GM12892 (cell line): ENCODE measurements around the gene FMO4. TPM values are rescaled to one million over a fixed set of nuclear protein-coding genes. Genes with fewer than 3 reads are reported as not detected.
A peak's percentile ranks its signal among the peaks of the same experiment; 100 is the strongest.
"Not testable (repeated sequence)": the region's sequence is repeated elsewhere in the genome, so short reads cannot be mapped to it uniquely, and the experiment has no call there.

Experiments used
- DNase-seq: peaks from one replicate; pipeline ENCODE4 v3.0.0; 2011; ENCODE audit not compliant: insufficient read length
- FAIRE-seq: peaks from 2 replicates; lab custom pipeline; 2011; peaks lifted over from hg19 to GRCh38; lab: Jason Lieb, UNC
- POLR2A ChIP-seq: IDR thresholded peaks from 2 replicates; pipeline ENCODE4 v1.6.1; 2011; ENCODE audit warnings: low read depth, low read length, control low read depth
- POLR2AphosphoS5 ChIP-seq: IDR thresholded peaks from 2 replicates; pipeline ENCODE4 v1.6.1; 2011; ENCODE audit warnings: low read depth, low read length, control low read depth
- TAF1 ChIP-seq: IDR thresholded peaks from 2 replicates; pipeline ENCODE4 v1.6.1; 2011; ENCODE audit warnings: low read depth, mild to moderate bottlenecking, control low read depth, low read length, borderline replicate concordance
- polyA plus RNA-seq: library from polyadenylated mRNA; unstranded; fragments of >200 nt; gene quantifications from one replicate; pipeline ENCODE4 v1.2.1, GENCODE V29; 2012; ENCODE audit warnings: missing spikeins, inconsistent platforms; ENCODE audit not compliant: missing spikeins

The FMO4 gene
- polyA plus RNA-seq, result 5.0 TPM

GRCh38 chr1:171313835-171314320 is at the start of gene FMO4:
Gene FMO4, plus strand, starts transcription at chr1:171314183. Its CDS starts 5,643 bp downstream, at chr1:171319826.
- FAIRE-seq, result peak; percentile 99
- peak; percentile 42 for DNase-seq

GRCh38 chr1:171265686-171266085 is 48.3 kb upstream of the FMO4 start:
- TF ChIP-seq POLR2AphosphoS5 (no peak), TAF1 (no peak), POLR2A (no peak)
- FAIRE-seq, result no peak
- no peak for DNase-seq

More at GRCh38 chr1:171313835-171314320, at the start of gene FMO4:
- TF ChIP-seq POLR2A (no peak), TAF1 (no peak), POLR2AphosphoS5 (no peak)

- TF ChIP-seq POLR2AphosphoS5 (no peak), POLR2A (no peak), TAF1 (no peak)
- DNase-seq (no peak), FAIRE-seq (no peak)
Measured at GRCh38 chr1:171266930-171267329, 47.1 kb upstream of the FMO4 start.

GRCh38 chr1:171267391-171267790 is 46.6 kb upstream of the FMO4 start:
- no peak for FAIRE-seq
- TF ChIP-seq TAF1 (no peak), POLR2AphosphoS5 (no peak), POLR2A (no peak)
- DNase-seq, result no peak

- no peak for TF ChIP-seq POLR2A
- no peak for TF ChIP-seq TAF1
- TF ChIP-seq POLR2AphosphoS5, result no peak
- DNase-seq (no peak), FAIRE-seq (no peak)
Measured at GRCh38 chr1:171270806-171271205, 43.2 kb upstream of the FMO4 start.

GRCh38 chr1:171277534-171277933 is 36.4 kb upstream of the FMO4 start:
- no peak for FAIRE-seq
- no peak for TF ChIP-seq POLR2AphosphoS5
- no peak for DNase-seq

- FAIRE-seq (no peak), DNase-seq (no peak)
- no peak for TF ChIP-seq POLR2AphosphoS5
- TF ChIP-seq POLR2A, result no peak
- no peak for TF ChIP-seq TAF1
Measured at GRCh38 chr1:171279234-171279633, 34.7 kb upstream of the FMO4 start.

- no peak for FAIRE-seq
- DNase-seq, result no peak
Measured at GRCh38 chr1:171279678-171280077, 34.3 kb upstream of the FMO4 start.

GRCh38 chr1:171280599-171280998 is 33.4 kb upstream of the FMO4 start:
- TF ChIP-seq TAF1 (no peak), POLR2AphosphoS5 (no peak), POLR2A (no peak)
- DNase-seq (no peak), FAIRE-seq (no peak)

More at GRCh38 chr1:171279678-171280077, 34.3 kb upstream of the FMO4 start:
- TF ChIP-seq POLR2AphosphoS5 (no peak), TAF1 (no peak), POLR2A (no peak)

GRCh38 chr1:171286032-171286705 is 27.8 kb upstream of the FMO4 start:
- no peak for DNase-seq
- FAIRE-seq, result peak; percentile 85
- TF ChIP-seq POLR2AphosphoS5 (no peak), POLR2A (no peak), TAF1 (no peak)

GRCh38 chr1:171290621-171291020 is 23.4 kb upstream of the FMO4 start:
- DNase-seq (no peak), FAIRE-seq (no peak)

GRCh38 chr1:171292799-171293198 is 21.2 kb upstream of the FMO4 start:
- DNase-seq, result no peak
- TF ChIP-seq TAF1 (no peak), POLR2AphosphoS5 (no peak), POLR2A (no peak)
- FAIRE-seq, result no peak

More at GRCh38 chr1:171290621-171291020, 23.4 kb upstream of the FMO4 start:
- no peak for TF ChIP-seq TAF1
- no peak for TF ChIP-seq POLR2A
- no peak for TF ChIP-seq POLR2AphosphoS5

GRCh38 chr1:171295383-171295782 is 18.6 kb upstream of the FMO4 start:
- not testable (repeated sequence) for FAIRE-seq, DNase-seq
